Ovary (tissue), 3 donors: Measurements from ENCODE around the gene ZNF579.

Source experiments
- POLR2A ChIP-seq: fragments of 450-650 bp; IDR thresholded peaks from one replicate; pipeline ENCODE4 v1.6.1; 2017; ENCODE audit warnings: antibody characterized with exemption, mild to moderate bottlenecking, moderate library complexity
- TF ChIP-seq, protein P1 (sequence below), 3 donors: fragments of 450-650 bp in 2 of 3; fragments of 200-600 bp in 1 of 3; IDR thresholded peaks; one replicate each; pipeline versions ENCODE4 v1.5.1 to v1.8.0; 2016 to 2022; ENCODE audit warnings: antibody characterized with exemption in 3 of 3, mild to moderate bottlenecking in 1 of 3
- donor health status: DM: no; HTN: no; CAD: no.

DNA sequence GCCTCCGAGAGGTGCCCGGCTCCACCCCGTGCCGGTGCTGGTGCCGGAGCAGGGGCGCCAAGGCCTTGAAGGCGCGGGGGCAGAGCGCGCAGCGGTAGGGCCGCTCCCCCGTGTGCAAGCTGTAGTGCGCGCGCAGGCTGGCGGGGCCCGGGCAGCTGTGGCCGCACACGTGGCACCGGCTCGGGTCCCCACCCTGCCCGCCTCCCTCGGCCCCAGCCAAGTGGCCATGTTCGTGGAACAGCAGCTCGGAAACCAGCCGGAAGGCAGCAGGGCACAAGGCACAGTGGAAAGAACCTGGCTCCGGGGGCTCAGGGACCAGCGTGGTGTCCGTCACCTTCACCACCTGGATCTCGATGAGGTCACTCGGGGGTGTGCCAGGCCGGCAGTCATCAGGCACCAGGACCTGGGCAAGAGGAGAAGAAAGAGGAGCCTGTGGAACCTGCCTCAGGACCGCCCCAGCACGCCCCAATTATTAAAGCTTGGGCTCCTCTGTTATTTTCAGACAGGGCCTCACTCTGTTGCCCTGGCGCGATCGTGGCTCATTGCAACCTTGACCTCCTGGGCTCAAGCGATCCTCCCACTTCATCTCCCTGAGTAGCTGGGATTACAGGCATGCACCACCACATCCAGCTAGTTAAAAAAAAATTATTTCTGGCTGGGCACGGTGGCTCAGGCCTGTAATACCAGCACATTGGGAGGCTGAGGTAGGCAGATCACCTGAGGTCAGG is 41.8 kb upstream of the ZNF579 start:
- TF ChIP-seq, protein P1, sequence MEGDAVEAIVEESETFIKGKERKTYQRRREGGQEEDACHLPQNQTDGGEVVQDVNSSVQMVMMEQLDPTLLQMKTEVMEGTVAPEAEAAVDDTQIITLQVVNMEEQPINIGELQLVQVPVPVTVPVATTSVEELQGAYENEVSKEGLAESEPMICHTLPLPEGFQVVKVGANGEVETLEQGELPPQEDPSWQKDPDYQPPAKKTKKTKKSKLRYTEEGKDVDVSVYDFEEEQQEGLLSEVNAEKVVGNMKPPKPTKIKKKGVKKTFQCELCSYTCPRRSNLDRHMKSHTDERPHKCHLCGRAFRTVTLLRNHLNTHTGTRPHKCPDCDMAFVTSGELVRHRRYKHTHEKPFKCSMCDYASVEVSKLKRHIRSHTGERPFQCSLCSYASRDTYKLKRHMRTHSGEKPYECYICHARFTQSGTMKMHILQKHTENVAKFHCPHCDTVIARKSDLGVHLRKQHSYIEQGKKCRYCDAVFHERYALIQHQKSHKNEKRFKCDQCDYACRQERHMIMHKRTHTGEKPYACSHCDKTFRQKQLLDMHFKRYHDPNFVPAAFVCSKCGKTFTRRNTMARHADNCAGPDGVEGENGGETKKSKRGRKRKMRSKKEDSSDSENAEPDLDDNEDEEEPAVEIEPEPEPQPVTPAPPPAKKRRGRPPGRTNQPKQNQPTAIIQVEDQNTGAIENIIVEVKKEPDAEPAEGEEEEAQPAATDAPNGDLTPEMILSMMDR (IDR thresholded peaks at IDR 0.05) = no peak
- no peak for TF ChIP-seq POLR2A
